Peyer's patch (tissue), 4 donors: Measurements from ENCODE around the gene MAP2. TPM values are rescaled to one million over a fixed set of nuclear protein-coding genes. Genes with fewer than 3 reads are reported as not detected.

ENCODE experiments used
- DNase-seq, 3 donors: peaks; one replicate each; pipeline ENCODE4 v3.0.0-alpha.2; 2017 to 2019
- H3K27ac ChIP-seq, 4 donors: fragments of 200-600 bp; sonication (generic); one replicate each; pipeline ENCODE4 v1.5.1; 2016 to 2019
- H3K27me3 ChIP-seq, 2 donors: fragments of 200-600 bp; sonication (generic); one replicate each; pipeline ENCODE4 v1.5.1; 2019
- H3K36me3 ChIP-seq, 3 donors: fragments of 200-600 bp; sonication (generic); one replicate each; pipeline ENCODE4 v1.5.1; 2016 to 2019
- H3K4me1 ChIP-seq, 4 donors: fragments of 200-600 bp; sonication (generic); one replicate each; pipeline ENCODE4 v1.5.1; 2016 to 2019
- H3K4me3 ChIP-seq, 4 donors: fragments of 200-600 bp; sonication (generic); 1 replicate in 3 of 4; 2 replicates in 1 of 4; pipeline ENCODE4 v1.5.1; 2016 to 2019; ENCODE audit warnings: mild to moderate bottlenecking in 1 of 4
- H3K9me3 ChIP-seq, 4 donors: fragments of 200-600 bp; sonication (generic); one replicate each; pipeline ENCODE4 v1.5.1; 2016 to 2019; ENCODE audit warnings: mild to moderate bottlenecking in 1 of 4
- POLR2A ChIP-seq, 2 donors: fragments of 450-650 bp; IDR thresholded peaks; one replicate each; pipeline ENCODE4 v1.5.1; 2017; ENCODE audit warnings: antibody characterized with exemption in 2 of 2, mild to moderate bottlenecking in 2 of 2, moderate library complexity in 2 of 2
- small RNA-seq, 2 donors: library from RNA; depleted of rRNA; stranded (forward); fragments of <200 nt; gene quantifications; one replicate each; pipeline ENCODE3, GENCODE V24; 2016
- total RNA-seq, 4 donors: library from RNA; depleted of rRNA; stranded (reverse); fragments of >200 nt; gene quantifications; one replicate each; pipeline ENCODE4 v1.1.0, GENCODE V29; 2016
- TF ChIP-seq, protein P1 (sequence below), 6 experiments: fragments of 450-650 bp in 4 of 6; fragments of 200-600 bp in 2 of 6; sonication (generic) in 1 of 6; IDR thresholded peaks; one replicate each; pipeline ENCODE4 v1.5.1; 2017 to 2019; ENCODE audit warnings: antibody characterized with exemption in 6 of 6, mild to moderate bottlenecking in 3 of 6, moderate library complexity in 1 of 6

Gene MAP2
- total RNA-seq, 4 donors from 2014 or later: 0.70 to 19.8 (median 4.1) TPM

DNA sequence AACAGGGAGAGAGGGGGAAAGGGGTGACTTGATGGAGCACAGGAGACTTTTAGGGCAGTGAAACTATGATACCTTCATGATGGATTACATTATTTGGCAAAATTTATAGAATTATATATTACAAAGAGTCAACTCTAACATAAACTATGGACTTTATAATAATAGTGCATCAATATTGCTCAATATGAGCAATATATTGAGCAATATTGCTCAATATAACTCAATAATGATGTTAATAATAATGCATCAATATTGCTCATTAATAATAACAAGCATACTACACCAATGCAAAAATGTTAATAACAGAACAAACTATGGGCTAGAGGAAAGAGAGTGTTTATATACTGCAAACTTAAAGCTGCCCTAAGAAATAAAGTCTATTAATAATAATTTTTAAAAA, 344.7 kb downstream of the MAP2 start:
- no peak for TF ChIP-seq POLR2A (IDR thresholded peaks at IDR 0.05)
- TF ChIP-seq, protein P1, sequence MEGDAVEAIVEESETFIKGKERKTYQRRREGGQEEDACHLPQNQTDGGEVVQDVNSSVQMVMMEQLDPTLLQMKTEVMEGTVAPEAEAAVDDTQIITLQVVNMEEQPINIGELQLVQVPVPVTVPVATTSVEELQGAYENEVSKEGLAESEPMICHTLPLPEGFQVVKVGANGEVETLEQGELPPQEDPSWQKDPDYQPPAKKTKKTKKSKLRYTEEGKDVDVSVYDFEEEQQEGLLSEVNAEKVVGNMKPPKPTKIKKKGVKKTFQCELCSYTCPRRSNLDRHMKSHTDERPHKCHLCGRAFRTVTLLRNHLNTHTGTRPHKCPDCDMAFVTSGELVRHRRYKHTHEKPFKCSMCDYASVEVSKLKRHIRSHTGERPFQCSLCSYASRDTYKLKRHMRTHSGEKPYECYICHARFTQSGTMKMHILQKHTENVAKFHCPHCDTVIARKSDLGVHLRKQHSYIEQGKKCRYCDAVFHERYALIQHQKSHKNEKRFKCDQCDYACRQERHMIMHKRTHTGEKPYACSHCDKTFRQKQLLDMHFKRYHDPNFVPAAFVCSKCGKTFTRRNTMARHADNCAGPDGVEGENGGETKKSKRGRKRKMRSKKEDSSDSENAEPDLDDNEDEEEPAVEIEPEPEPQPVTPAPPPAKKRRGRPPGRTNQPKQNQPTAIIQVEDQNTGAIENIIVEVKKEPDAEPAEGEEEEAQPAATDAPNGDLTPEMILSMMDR (IDR thresholded peaks at IDR 0.05): no peak
- Histone ChIP-seq H3K4me1 (peaks cover 0 to 10% (median 0%) of the 10 kb centered on the region in 4 donors), H3K4me3 (no peak overlapping the region), H3K27ac (no peak overlapping the region), H3K27me3 (no peaks in the 10 kb centered on the region), H3K9me3 (no peaks in the 10 kb centered on the region), H3K36me3 (no peaks in the 10 kb centered on the region)
- no peak for DNase-seq

DNA sequence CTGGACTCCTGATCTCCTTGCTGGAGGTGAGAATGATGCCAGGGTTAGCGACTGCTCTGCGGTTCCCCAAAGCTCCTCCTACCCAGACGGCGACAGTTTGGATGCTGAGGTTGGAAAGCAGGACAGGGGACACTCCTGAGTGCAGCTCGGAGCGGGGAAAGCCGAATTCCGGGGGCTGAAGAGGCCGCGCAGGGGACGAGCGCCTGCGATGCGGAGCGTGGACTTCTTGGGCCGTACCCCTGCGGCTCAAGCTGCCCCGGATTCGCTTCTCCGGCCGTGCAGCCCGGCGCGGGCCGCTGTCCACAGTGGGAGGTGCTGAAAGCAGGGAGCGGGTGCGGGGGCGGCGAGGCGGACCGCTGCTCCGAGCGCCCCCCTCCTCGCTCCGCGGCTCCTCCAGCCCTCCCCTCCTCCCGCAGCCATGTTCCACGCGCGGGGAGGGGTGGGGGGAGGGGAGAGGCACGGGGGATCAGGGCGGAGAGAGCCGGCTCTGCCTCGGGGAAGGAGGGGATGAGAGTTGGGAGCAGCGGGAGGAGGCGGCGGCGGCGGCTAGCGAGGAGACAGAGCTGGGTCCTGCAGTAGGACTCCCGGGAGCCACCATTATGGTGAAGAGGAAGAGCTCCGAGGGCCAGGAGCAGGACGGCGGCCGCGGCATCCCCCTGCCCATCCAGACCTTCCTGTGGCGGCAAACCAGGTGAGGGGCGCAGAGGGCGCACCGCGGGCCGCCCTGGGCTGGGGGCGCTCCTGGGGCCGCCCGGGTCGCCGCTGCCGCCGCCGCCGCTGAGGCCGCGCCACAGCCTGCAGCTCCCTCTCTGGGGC, 347.8 kb downstream of the MAP2 start, which contains the start of gene UNC80:
Gene UNC80 (plus strand): TSS at position 359 of the 816 bp plus-strand sequence. CDS start 241 bp downstream, at position 600.
- TF ChIP-seq, protein P1 (IDR thresholded peaks at IDR 0.05): no peak
- TF ChIP-seq POLR2A (IDR thresholded peaks at IDR 0.05): no peak
- peak in 1 of 3 donors; percentile 57 for DNase-seq
- peaks cover 0 to 10% (median 0%) of the 10 kb centered on the region in 4 donors for H3K4me1 ChIP-seq
- H3K27me3 ChIP-seq: no peaks in the 10 kb centered on the region
- no peaks in the 10 kb centered on the region for H3K9me3 ChIP-seq
- peak within 1 kb of the TSS in 2 of 4 donors; percentile 19 to 34 for H3K4me3 ChIP-seq
- no peaks in the 10 kb centered on the region for H3K36me3 ChIP-seq
- no peak within 1 kb of the TSS for H3K27ac ChIP-seq

DNA sequence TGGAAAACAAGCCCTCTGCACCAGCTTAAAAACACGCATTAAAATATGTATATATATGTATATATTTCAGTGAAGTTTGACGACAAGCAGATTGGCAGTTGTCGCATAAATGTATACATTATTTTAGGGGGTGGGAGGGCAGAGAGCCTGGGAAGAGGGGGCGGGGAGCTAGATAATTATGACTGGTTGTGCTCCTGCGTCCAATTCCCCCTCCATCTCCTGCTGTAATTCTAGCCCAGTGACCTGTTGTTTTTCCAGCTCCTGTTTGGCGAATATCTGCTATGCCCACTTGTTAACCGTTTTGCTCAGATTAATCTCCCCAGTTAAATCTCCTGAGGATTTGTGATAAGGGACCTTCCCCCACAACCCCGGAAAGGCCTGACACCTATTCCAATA, 348.4 kb downstream of the MAP2 start:
- no peak for DNase-seq
- no peak for TF ChIP-seq POLR2A (IDR thresholded peaks at IDR 0.05)
- TF ChIP-seq, protein P1 (IDR thresholded peaks at IDR 0.05): no peak
- Histone ChIP-seq H3K27ac (no peak overlapping the region), H3K27me3 (no peaks in the 10 kb centered on the region), H3K4me1 (peaks cover 0 to 10% (median 0%) of the 10 kb centered on the region in 4 donors), H3K9me3 (no peaks in the 10 kb centered on the region), H3K4me3 (no peak overlapping the region), H3K36me3 (no peaks in the 10 kb centered on the region)

DNA sequence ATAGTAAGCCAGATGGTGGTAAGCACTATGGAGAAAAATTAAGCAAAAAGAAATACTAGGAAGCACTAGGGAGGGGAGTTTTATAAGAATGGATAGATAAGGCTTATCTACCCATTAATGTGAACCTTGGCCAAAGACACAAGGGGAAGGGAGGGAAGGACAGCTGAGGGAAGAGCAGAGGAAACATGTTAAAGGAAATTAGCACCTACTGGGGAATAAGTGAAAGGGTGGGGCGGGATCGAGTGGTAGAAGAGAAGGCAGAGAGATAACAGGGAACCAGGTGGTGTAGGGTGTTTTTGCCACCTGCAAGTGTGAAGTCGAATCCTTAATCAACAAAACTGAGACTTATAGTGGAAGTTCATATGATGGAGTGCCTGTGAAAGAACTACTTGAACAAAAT, 349.5 kb downstream of the MAP2 start:
- no peak for DNase-seq
- no peaks in the 10 kb centered on the region for H3K9me3 ChIP-seq
- H3K27ac ChIP-seq: no peak overlapping the region
- no peaks in the 10 kb centered on the region for H3K27me3 ChIP-seq
- TF ChIP-seq, protein P1 (IDR thresholded peaks at IDR 0.05): no peak
- no peak overlapping the region for H3K4me3 ChIP-seq
- no peaks in the 10 kb centered on the region for H3K36me3 ChIP-seq
- H3K4me1 ChIP-seq: peaks cover 0 to 10% (median 0%) of the 10 kb centered on the region in 4 donors

Small RNA genes within 50 kb of the gene (small RNA-seq; reads per million reads assigned to genes)
- 0 reads per million in 2 donors for gene RNA5SP118
